Panc1 (cell line): ENCODE measurements around the gene OTULIN.

ENCODE experiments used
- CTCF ChIP-seq: fragments of 450-650 bp; IDR thresholded peaks from 2 replicates; pipeline ENCODE4 v1.5.1; 2017; ENCODE audit warnings: mild to moderate bottlenecking
- POLR2AphosphoS5 ChIP-seq: IDR thresholded peaks from 2 replicates; pipeline ENCODE4 v1.6.1; 2012; ENCODE audit warnings: mild to moderate bottlenecking, low read depth, low read length, moderate library complexity
- REST ChIP-seq, 2 experiments: IDR thresholded peaks; 2 replicates each; pipeline ENCODE4 v1.6.1; 2011 to 2012; ENCODE audit warnings: low read depth in 2 of 2, control low read depth in 1 of 2, low read length in 1 of 2, mild to moderate bottlenecking in 1 of 2, moderate library complexity in 1 of 2; ENCODE audit not compliant: insufficient read depth in 1 of 2
- SIN3A ChIP-seq: IDR thresholded peaks from 2 replicates; pipeline ENCODE4 v1.6.1; 2012; ENCODE audit warnings: low read depth, mild to moderate bottlenecking, low read length, moderate library complexity, borderline replicate concordance; ENCODE audit not compliant: insufficient read depth

- TF ChIP-seq CTCF = no peak
- no peak for TF ChIP-seq POLR2AphosphoS5
- TF ChIP-seq SIN3A = no peak
- no peak for TF ChIP-seq REST (IDR thresholded peaks at IDR 0.05; ENCODE audit: insufficient read depth in 1 of 2, low read depth in 2 of 2, low read length in 1 of 2)
Observed at GRCh38 chr5:14662721-14663260, 1.7 kb upstream of the OTULIN start.
